Thyroid gland (tissue), 4 donors: Measurements from ENCODE around the gene CAMTA1.

Experiments
- POLR2A ChIP-seq, 2 donors: fragments of 450-650 bp; IDR thresholded peaks; one replicate each; pipeline ENCODE4 v1.6.1; 2017; ENCODE audit warnings: antibody characterized with exemption in 2 of 2, mild to moderate bottlenecking in 2 of 2, moderate library complexity in 1 of 2
- TF ChIP-seq, protein P1 (sequence below), 6 experiments: fragments of 200-600 bp in 3 of 6; fragments of 450-650 bp in 3 of 6; sonication (generic) in 3 of 6; IDR thresholded peaks; one replicate each; pipeline ENCODE4 v1.5.1; 2016 to 2019; ENCODE audit warnings: antibody characterized with exemption in 6 of 6, mild to moderate bottlenecking in 2 of 6, inconsistent platforms in 1 of 6, moderate library complexity in 1 of 6

DNA sequence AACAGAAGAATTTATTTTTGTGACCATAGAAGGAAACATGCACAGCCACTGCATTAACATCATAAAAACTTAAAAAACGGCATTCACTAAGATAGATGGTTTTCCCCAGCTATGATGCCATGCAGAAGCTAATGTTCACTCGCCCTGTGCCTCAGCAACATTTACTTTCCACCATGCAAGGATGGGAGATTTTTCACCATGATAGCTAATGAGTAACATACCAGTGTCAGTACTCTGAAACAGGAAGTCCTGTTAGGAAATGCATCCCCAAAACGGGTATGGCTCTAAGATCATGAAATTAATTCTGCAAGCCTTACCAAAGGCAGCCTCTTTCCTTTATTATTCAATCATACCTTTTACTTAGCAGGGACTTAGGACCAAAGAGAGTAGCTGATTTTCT lies 968.4 kb downstream of the CAMTA1 start:
- TF ChIP-seq, protein P1, sequence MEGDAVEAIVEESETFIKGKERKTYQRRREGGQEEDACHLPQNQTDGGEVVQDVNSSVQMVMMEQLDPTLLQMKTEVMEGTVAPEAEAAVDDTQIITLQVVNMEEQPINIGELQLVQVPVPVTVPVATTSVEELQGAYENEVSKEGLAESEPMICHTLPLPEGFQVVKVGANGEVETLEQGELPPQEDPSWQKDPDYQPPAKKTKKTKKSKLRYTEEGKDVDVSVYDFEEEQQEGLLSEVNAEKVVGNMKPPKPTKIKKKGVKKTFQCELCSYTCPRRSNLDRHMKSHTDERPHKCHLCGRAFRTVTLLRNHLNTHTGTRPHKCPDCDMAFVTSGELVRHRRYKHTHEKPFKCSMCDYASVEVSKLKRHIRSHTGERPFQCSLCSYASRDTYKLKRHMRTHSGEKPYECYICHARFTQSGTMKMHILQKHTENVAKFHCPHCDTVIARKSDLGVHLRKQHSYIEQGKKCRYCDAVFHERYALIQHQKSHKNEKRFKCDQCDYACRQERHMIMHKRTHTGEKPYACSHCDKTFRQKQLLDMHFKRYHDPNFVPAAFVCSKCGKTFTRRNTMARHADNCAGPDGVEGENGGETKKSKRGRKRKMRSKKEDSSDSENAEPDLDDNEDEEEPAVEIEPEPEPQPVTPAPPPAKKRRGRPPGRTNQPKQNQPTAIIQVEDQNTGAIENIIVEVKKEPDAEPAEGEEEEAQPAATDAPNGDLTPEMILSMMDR (IDR thresholded peaks at IDR 0.05): no peak
- TF ChIP-seq POLR2A (IDR thresholded peaks at IDR 0.05): no peak
